WI38 (cell line): Measurements from ENCODE around the gene DNM3.

Experiments
- H3K4me3 ChIP-seq: 2 replicates; pipeline ENCODE4 v1.5.1; 2011; ENCODE audit warnings: low read depth, mild to moderate bottlenecking, control low read depth, low read length
- CTCF ChIP-seq: IDR thresholded peaks from 2 replicates; pipeline ENCODE4 v1.5.1; 2012; ENCODE audit warnings: low read depth, mild to moderate bottlenecking, control low read depth, low read length

DNM3 gene

DNA sequence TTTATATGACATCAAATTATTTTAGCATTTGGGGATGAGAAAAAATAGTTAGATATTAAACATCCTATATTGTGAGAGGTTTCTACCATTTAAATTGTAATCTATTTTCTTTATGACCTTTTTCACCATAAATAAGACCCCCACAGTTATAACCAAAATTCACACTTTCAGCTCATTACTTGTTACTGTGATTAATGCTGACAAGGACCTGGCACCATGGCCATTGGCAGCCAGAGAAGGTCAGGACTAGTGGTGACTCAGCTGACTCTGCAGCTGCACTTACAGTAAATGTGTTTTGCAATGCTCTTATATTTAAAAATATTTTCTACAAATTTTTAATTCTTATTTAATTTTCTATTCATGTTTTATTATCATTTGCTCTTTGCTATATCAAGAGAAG lies 445.9 kb downstream of the DNM3 start:
- no peak for TF ChIP-seq CTCF
- H3K4me3 ChIP-seq, result no peak overlapping the region

DNA sequence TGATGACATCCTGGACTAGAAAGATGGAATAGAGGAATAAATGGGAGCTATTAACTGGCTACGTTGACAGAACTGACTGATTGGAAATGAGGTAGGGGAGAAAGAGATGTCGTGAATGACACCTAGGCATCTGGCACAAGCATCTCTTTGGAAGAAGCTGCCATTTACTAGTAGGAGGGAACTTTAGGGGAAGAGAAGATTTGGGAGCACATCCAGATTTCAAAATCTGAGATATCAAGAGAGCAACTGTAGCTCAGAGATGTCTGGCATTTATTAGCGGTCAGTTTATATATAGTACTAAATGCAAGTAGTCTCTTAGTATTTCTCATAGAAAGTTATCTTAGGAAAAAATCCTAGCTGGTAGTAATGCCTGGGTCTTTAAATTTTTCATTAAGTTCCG lies 447.3 kb downstream of the DNM3 start:
- H3K4me3 ChIP-seq, result no peak overlapping the region
- TF ChIP-seq CTCF, result no peak

- TF ChIP-seq CTCF, result no peak
- H3K4me3 ChIP-seq, result no peak overlapping the region
Observed at GRCh38 chr1:172289448-172289847, 448.1 kb downstream of the DNM3 start.

DNA sequence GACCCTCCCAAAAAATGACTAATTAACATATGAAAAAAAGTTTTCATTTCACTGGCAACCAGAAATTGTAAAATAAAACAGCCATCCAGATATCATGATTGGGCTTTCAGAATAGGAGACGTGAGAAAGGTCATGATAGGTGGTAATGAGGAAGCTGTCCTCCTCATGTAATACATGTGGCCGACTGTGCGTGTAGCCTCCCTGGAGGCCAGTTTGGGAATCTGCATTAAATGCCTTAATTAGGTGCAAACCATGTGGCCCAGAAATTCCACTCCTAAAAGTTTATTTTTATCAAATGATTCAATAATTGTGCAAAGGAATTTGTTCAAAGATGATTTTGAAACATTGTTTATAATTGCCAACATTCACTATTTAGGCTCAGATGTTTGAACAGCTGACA lies 451.5 kb downstream of the DNM3 start:
- TF ChIP-seq CTCF, result no peak
- no peak overlapping the region for H3K4me3 ChIP-seq

DNA sequence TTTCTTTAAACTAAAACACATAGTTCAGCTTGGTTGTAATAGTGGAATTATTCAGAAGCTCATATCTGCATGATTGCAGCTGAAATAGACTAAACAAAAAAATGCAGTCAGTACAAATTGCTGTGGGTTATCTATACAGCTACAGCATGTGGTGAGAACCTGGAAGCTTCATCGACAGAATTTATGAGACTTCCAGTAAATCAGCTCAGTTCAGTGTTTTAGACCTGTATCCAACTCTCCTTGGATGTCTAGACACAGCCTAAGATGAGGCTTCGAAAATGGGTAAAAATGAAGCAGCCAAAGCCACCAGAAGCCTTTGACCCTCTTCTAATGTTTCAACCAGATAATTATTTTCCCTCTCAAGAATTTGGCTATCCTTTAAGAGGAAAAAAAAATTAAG lies 452.1 kb downstream of the DNM3 start:
- H3K4me3 ChIP-seq, result no peak overlapping the region
- TF ChIP-seq CTCF, result no peak

DNA sequence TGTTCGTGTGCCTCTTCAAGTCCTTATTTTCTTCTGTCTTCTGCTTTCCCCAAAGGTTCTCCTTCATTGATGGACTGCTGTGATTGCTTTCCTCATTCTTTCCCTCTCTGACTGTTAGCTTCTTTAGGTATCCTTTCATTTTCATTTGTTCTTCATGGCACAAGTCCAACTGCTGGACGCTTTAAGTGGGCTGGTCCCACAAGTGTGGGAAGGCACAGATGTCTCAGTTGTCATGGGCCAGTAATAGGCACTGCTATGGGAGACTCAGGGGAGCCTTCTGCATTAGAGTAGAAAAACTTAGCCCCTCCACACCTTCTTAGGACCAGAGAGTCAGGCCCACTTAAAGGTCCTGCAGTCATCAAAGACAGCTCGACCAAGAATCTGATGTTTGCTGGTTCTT lies 456.8 kb downstream of the DNM3 start:
- TF ChIP-seq CTCF, result no peak
- no peak overlapping the region for H3K4me3 ChIP-seq

GRCh38 chr1:172298911-172299310 lies 457.6 kb downstream of the DNM3 start:
- no peak for TF ChIP-seq CTCF
- no peak overlapping the region for H3K4me3 ChIP-seq
